PFSK-1 (cell line): ENCODE measurements around the gene ABT1.

ENCODE experiments used
- FOXP2 ChIP-seq: optimal IDR thresholded peaks from 2 replicates; pipeline ENCODE3; 2011; ENCODE audit warnings: borderline replicate concordance, control low read depth, inconsistent platforms; ENCODE audit not compliant: insufficient read depth; ENCODE audit errors: extremely low read length, extremely low read depth
- POLR2AphosphoS5 ChIP-seq: IDR thresholded peaks from 2 replicates; pipeline ENCODE4 v1.6.1; 2012; ENCODE audit warnings: low read depth, mild to moderate bottlenecking, control low read depth, low read length, moderate library complexity
- SIN3A ChIP-seq: IDR thresholded peaks from 2 replicates; pipeline ENCODE4 v1.6.1; 2012; ENCODE audit warnings: mild to moderate bottlenecking, low read length, moderate library complexity, borderline replicate concordance; ENCODE audit not compliant: insufficient read depth
- TAF1 ChIP-seq: IDR thresholded peaks from 2 replicates; pipeline ENCODE4 v1.6.1; 2012; ENCODE audit warnings: low read length, control low read depth, borderline replicate concordance; ENCODE audit not compliant: insufficient read depth
- TF ChIP-seq, protein P1 (sequence below), 2 experiments: IDR thresholded peaks; 2 replicates each; pipeline versions ENCODE4 v1.6.1 to v1.8.0; 2011 to 2012; ENCODE audit warnings: low read depth in 2 of 2, low read length in 2 of 2, control low read depth in 1 of 2, inconsistent platforms in 1 of 2, mild to moderate bottlenecking in 1 of 2, moderate library complexity in 1 of 2; ENCODE audit not compliant: insufficient read depth in 1 of 2

The ABT1 gene

DNA sequence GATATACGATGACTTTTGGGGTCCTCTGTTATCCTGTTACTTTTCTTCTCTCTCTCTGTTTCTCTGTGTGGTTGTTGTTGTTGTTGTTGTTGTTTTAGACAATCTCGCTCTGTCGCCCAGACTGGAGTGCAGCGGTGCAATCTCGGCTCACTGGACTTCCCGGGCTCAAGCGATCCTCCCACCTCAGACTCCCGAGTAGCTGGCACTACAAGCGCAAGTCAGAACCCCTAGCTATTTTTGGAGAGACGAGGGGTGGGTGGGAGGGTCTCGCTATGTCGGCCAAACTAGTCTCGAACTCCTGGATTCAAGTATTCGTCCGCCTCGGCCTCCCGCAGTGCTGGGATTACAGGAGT is 19.1 kb upstream of the ABT1 start:
- no peak for TF ChIP-seq SIN3A
- TF ChIP-seq, protein P1, sequence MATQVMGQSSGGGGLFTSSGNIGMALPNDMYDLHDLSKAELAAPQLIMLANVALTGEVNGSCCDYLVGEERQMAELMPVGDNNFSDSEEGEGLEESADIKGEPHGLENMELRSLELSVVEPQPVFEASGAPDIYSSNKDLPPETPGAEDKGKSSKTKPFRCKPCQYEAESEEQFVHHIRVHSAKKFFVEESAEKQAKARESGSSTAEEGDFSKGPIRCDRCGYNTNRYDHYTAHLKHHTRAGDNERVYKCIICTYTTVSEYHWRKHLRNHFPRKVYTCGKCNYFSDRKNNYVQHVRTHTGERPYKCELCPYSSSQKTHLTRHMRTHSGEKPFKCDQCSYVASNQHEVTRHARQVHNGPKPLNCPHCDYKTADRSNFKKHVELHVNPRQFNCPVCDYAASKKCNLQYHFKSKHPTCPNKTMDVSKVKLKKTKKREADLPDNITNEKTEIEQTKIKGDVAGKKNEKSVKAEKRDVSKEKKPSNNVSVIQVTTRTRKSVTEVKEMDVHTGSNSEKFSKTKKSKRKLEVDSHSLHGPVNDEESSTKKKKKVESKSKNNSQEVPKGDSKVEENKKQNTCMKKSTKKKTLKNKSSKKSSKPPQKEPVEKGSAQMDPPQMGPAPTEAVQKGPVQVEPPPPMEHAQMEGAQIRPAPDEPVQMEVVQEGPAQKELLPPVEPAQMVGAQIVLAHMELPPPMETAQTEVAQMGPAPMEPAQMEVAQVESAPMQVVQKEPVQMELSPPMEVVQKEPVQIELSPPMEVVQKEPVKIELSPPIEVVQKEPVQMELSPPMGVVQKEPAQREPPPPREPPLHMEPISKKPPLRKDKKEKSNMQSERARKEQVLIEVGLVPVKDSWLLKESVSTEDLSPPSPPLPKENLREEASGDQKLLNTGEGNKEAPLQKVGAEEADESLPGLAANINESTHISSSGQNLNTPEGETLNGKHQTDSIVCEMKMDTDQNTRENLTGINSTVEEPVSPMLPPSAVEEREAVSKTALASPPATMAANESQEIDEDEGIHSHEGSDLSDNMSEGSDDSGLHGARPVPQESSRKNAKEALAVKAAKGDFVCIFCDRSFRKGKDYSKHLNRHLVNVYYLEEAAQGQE (IDR thresholded peaks at IDR 0.05; ENCODE audit: insufficient read depth in 1 of 2, low read depth in 2 of 2, low read length in 2 of 2), result no peak
- TF ChIP-seq FOXP2, result no peak
- TF ChIP-seq TAF1, result no peak
- no peak for TF ChIP-seq POLR2AphosphoS5

DNA sequence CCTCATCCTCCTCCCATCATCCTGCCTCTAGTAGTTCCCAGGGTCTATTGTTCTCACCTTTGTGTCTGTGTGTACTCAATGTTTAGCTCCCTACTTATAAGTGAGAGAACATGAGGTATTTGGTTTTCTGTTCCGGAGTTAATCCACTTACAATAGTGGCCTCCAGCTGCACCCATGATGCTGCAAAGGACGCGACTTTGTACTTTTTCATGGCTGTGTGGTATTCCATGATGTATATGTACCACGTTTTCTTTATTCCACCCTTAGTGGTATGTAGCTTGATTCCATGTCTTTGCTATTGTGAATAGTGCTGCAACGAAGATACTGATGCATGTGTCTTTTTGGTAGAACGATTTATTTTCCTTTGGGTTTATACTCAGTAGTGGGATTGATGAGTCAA is 18.5 kb upstream of the ABT1 start:
- TF ChIP-seq SIN3A, result no peak

DNA sequence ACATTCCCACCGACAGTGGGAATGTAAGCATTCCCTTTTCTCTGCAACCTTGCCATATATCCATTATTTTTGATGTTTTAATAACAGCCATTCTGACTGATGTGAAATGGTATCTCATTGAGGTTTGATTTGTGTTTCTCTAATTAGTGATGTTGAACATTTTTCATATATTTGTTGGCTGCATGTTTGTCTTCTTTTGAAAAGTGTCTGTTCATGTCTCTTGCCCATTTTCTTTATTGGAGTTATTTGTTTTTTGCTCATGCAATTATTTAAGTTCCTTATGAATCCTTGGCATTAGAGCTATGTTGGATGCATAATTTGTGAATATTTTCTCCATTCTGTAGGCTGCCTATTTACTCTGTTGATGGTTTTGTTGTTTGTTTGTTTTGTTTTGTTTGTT is 18.0 kb upstream of the ABT1 start:
- TF ChIP-seq POLR2AphosphoS5 (no peak), FOXP2 (no peak)

DNA sequence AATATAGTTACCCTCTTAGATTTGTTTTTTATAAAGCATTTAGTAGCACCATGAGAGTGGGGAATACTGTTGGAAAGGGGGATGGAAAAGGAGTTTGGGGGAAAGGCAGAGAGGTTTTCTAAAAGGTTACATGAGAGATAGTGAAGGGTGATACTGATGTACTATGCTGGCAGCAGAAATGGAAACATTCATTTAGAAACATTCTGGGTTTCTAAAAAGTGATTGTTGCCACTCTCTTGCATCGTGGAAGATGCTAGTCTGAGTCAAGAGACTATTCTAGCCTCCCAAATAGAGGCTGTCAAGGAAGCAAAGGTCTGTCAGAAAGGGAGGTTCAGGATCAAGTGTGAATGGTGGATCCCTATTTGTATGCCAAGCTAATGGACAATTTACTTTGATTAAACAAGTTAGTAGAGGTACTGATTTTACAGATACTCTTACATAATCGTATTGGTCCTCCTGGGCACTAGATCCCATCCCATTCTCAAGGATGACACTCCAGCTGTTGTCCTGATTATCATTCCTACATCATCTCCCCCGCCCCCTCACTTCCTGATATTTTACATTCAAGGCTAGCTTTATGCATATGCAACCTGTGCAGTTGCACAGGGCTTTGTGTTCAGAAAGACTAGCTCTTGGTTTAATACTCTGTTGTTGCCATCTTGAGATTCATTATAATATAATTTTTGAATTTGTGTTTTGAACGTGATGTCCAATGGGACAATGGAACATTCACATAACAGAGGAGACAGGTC is 15.4 kb upstream of the ABT1 start:
- no peak for TF ChIP-seq FOXP2
- TF ChIP-seq SIN3A, result no peak
- TF ChIP-seq TAF1, result no peak
- TF ChIP-seq, protein P1 (IDR thresholded peaks at IDR 0.05; ENCODE audit: insufficient read depth in 1 of 2, low read depth in 2 of 2, low read length in 2 of 2), result no peak
- no peak for TF ChIP-seq POLR2AphosphoS5

DNA sequence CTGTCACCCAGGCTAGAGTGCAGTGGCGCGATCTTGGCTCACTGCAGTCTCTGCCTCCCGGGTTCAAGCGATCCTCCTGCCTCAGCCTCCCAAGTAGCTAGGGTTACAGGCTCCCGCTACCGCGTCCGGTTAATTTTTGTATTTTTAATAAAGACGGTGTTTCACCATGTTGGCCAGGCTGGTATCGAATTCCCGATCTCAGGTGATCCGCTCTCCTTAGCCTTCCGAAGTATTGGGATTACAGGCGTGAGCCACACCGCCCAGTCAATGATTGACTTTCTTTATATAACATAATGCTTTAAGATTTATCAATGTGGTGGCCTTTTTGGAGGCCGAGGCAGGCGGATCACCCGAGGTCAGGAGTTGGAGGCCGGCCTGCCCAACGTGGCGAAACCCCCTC is 7.8 kb upstream of the ABT1 start:
- TF ChIP-seq TAF1 (no peak), FOXP2 (no peak), SIN3A (no peak), POLR2AphosphoS5 (no peak)
- TF ChIP-seq, protein P1 (IDR thresholded peaks at IDR 0.05; ENCODE audit: insufficient read depth in 1 of 2, low read depth in 2 of 2, low read length in 2 of 2), result no peak

DNA sequence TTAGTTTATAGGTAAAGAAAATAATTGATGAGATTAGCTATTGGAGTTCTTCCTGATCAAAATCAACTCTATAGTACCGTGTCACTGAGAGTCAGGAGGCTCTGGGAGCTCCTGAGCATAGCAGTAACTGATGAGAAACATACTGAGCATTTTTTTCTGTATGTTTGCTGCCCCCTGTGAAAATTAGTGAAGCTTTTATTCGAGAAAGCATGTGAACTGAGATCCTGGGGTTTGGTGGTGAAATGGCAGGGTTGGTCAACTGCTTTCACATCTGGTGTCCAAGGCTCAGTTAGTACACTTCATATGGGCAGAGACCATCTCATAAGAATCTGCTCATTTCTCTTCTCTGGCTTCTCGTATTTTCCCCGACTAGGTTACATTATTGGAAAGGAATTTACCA is 4.1 kb upstream of the ABT1 start:
- TF ChIP-seq SIN3A, result no peak
- TF ChIP-seq POLR2AphosphoS5, result no peak
- TF ChIP-seq TAF1, result no peak
- no peak for TF ChIP-seq FOXP2
- TF ChIP-seq, protein P1 (IDR thresholded peaks at IDR 0.05; ENCODE audit: insufficient read depth in 1 of 2, low read depth in 2 of 2, low read length in 2 of 2), result no peak
